CD4-positive, alpha-beta T cell treated with Interleukin-10 for 1 hour (primary cell): Measurements from ENCODE around the gene NELFCD.
"Not testable (repeated sequence)": the region's sequence is repeated elsewhere in the genome, so short reads cannot be mapped to it uniquely, and the experiment has no call there.

Experiments
- DNase-seq: peaks from one replicate; pipeline ENCODE4 v3.0.0-alpha.2; 2020

NELFCD gene

GRCh38 chr20:58975353-58975752, 5.7 kb upstream of the NELFCD start:
- DNase-seq = no peak

GRCh38 chr20:58976061-58976730, 4.9 kb upstream of the NELFCD start:
- no peak for DNase-seq

- no peak for DNase-seq
Observed at GRCh38 chr20:58978351-58979190, 2.5 kb upstream of the NELFCD start.

- DNase-seq = peak; percentile 17
Observed at GRCh38 chr20:58981628-58982364, 740 bp downstream of the NELFCD start.

DNA sequence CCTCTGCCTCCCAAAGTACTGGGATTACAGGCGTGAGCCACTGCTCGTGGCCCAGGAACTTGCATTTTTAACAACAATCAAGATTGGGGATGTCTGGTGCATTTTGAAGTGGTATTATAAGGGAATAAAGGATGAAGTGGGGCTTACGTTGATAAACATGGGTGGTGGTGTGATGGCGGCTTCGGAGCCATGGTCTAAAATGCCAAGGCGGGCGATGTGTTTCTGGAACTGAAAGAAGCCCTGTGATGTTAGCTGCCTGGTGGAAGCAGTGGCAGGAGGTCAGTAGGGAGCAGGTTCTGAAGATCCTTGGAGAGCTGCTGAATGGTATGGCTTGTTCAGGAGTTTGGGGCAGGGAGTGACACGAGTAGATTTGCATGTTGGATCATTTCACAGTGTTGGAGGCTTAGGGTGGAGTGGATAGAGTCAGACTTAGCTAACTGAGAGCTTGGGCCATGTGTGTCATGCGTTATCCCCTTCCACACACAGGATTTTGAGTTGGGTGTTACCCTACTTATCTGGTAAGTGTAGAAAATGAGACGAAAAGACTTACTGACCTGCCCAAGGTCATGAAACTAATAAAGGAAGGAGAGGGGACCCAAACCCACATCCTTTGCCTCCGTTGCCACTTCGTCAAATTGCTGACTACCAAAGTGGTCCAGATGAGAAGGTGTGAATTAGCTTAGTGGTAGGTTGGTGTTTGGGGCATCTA, 1.5 kb downstream of the NELFCD start:
- DNase-seq = peak; percentile 61

DNA sequence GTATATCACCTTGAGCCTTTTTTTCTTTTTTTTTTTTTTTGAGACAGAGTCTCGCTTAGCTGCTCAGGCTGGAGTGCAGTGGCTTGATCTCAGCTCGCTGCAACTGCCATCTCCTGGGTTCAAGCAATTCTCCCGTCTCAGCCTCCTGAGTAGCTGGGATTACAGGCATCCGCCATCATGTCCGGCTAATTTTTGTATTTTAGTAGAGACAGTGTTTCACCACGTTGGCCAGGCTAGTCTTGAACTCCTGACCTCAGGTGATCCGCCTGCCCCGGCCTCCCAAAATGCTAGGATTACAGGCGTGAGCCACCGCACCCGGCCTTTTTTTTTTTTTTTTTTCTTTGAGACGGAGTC, 2.0 kb downstream of the NELFCD start:
- DNase-seq = not testable (repeated sequence)

GRCh38 chr20:58984691-58985090, 3.6 kb downstream of the NELFCD start:
- DNase-seq = no peak

DNA sequence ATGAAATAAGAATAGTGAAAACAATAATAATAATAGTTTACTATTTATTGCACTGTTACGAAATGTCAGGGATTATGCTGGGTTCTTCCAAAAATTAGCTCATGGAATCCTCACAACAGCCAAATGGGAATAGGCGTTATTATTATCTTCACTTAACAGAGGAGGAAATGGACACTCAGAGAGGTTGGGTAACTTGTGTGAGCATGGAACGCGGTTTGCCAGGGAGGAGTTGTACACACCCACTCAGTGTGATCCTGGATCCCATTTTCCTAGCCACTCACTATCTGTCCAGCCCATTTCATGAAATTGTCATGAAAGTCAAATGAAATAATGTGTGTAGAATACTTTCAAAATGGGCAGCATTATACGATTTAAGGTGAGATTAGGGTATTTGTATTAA, 4.6 kb downstream of the NELFCD start:
- no peak for DNase-seq

DNA sequence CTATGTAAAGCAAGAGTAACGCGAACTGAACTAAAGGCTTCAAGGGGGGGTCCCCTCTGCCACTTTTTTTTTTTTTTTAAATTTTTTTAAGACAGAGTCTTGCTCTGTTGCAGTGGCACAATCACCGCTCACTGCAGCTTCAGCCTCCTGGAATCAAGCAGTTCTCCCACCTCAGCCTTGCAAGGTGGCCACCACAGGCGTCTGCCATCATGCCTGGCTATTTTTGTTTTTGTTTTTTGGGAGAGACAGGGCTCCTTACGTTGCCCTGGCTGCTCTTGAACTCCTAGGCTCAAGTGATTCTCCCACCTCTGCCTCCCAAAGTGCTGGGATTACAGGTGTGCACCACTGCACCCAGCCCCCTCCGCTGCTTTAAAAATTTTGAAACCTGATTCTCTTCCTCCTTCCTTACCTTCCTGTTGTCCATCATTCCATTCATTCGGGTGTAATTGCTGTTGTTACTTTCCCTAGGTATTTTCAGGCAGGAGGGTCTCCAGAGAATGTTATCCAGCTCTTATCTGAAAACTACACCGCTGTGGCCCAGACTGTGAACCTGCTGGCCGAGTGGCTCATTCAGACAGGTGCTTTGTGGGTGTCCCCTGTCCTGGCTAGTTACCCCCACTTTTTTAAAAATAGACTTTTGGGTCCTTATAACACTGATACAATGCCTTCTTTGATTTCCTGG, 5.4 kb downstream of the NELFCD start:
- no peak for DNase-seq

DNA sequence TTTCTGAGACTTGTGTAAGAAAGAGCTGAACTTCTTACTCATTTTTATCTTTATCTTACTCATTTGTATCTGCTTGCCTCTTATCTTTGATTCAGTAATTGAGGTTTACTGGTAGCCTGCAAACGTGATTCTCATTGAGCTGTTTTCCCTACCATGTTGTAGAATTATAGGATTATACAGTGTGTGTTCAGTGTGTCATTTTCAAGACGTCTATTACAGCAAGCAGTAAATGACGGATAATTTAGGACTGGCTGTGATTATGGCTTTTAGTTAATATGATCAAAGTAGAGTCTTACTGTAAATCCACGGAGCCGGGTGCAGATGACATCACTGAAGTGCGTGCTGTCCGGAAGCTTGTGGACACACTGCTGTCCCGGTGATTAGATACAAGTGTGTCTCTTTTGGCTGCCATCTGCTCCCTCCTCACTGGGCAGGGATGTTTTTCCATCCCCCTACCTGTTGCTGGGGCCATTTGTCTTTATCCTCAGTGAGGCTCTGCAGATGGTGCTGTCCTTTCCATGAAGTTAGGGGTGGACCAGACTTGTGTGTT, 6.0 kb downstream of the NELFCD start:
- no peak for DNase-seq

DNA sequence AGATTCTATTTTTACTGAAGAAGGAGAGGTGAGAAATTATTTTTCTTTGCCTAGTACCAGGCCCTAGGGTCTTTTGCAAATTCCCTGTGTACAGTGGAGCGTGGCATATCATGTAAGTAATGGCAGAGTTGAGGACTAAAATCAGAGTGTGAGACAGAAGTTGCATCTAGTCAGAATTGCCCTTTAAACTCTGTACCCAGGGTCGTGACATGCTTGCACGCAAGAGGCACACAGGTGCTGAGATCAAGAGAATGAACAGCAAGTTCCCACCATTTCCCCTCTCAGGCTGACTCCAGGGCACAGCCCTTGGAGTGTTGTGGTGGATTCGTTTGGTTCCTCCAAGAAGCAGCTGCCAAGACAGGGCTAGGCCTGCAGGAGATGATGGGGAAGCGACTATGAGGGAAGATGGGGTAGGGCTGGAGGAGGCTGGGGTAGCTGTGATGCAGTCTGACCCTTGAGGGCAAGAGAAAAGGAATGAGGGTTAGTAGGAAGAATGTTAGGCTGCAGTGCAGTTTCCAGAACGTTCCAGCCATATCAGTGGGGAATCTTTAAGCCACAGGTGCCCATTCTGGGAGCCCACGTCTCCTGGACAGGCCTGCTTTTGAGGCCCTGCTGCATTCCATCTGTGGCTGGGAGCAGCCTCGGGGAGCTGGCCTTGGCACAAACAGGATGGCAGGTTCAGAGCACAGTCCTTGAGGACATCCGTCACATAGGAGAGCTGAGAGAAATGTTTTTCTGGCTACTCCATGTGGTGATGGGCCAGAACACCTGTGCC, 6.9 kb downstream of the NELFCD start:
- DNase-seq = no peak

GRCh38 chr20:58988565-58988882, 7.5 kb downstream of the NELFCD start:
- no peak for DNase-seq

- DNase-seq = no peak
Observed at GRCh38 chr20:58989196-58989595, 8.1 kb downstream of the NELFCD start.

DNA sequence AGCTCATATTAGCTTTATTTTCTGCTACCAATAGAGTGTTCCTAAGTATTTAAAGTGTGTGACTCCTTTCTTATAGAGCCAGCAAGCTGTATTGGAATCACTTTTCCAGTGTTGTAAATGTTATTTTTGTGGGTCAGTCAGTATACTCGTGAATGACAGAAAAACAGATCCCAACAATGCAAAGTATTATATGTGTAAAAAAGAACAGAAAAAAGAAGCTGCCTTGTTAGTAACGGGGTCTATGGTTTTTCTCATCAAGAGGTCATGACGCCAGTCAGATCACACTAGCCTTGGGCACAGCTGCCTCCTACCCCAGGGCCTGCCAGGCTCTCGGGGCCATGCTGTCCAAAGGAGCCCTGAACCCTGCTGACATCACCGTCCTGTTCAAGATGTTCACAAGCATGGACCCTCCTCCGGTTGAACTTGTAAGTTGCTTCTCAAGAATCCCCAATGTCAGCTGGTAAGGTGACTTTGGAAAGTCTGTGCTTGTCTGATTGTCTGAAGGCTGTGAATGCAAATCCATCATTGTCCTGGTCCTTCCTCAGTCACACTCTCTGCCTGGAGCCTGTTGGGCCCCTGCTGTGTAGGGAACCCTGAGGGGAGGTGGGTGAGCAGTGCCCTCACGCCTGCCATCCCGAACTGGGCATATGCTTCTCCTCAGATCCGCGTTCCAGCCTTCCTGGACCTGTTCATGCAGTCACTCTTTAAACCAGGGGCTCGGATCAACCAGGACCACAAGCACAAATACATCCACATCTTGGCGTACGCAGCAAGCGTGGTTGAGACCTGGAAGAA, 9.8 kb downstream of the NELFCD start:
- DNase-seq = no peak

- DNase-seq = no peak
Observed at GRCh38 chr20:58991715-58992114, 10.7 kb downstream of the NELFCD start.

GRCh38 chr20:58992911-58993310, 11.9 kb downstream of the NELFCD start:
- no peak for DNase-seq

DNA sequence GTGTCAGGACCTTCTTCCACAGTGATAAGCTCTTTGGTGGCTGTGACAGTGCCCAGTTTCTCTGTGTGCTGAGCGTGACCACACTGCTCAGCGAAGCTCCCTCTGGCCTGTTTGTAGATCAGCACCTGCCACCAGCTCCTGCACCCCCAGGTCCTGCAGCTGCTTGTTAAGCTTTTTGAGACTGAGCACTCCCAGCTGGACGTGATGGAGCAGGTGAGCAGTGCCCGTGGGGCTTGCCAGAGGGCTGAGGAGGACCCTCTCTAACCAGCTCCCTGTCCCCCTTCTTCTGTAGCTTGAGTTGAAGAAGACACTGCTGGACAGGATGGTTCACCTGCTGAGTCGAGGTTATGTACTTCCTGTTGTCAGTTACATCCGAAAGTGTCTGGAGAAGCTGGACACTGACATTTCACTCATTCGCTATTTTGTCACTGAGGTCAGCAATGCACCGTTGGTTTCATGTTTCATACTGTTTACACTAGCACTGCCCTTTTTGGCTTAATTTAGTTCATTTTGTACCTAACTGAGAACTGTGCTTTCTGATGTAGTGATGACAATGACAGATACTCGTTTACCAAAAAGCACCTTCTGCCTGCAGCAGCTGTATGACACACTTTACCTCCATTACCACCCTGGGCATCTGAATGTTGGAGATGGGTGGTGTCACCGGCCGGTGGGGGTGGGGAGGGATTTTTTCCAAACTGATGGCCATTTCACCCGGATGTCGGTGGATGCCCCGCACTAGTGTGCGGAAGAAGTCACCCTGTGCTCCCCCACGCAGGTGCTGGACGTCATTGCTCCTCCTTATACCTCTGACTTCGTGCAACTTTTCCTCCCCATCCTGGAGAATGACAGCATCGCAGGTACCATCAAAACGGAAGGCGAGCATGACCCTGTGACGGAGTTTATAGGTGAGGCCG, 12.5 kb downstream of the NELFCD start:
- DNase-seq = no peak

- no peak for DNase-seq
Observed at GRCh38 chr20:58994390-58995159, 13.5 kb downstream of the NELFCD start.
